Astrocyte of the cerebellum (primary cell): ENCODE data around the gene CCDC180.

ENCODE experiments used
- DNase-seq: peaks from one replicate; pipeline ENCODE4 v3.0.0-alpha.2; 2011; ENCODE audit warnings: low read depth
- H3K4me3 ChIP-seq: 2 replicates; pipeline ENCODE4 v1.5.1; 2011; ENCODE audit warnings: mild to moderate bottlenecking, low read depth, low read length, moderate library complexity
- in situ Hi-C: cut with HindIII; loops from 2 replicates; pipeline ENCODE4 v1.10.0; 2017; ENCODE audit warnings: low sequenced_read_pairs
- TF ChIP-seq, protein P1 (sequence below): IDR thresholded peaks from 2 replicates; pipeline ENCODE4 v1.5.1; 2012; ENCODE audit warnings: low read length, low read depth, moderate library complexity, mild to moderate bottlenecking; ENCODE audit errors: missing control alignments

Gene CCDC180

DNA sequence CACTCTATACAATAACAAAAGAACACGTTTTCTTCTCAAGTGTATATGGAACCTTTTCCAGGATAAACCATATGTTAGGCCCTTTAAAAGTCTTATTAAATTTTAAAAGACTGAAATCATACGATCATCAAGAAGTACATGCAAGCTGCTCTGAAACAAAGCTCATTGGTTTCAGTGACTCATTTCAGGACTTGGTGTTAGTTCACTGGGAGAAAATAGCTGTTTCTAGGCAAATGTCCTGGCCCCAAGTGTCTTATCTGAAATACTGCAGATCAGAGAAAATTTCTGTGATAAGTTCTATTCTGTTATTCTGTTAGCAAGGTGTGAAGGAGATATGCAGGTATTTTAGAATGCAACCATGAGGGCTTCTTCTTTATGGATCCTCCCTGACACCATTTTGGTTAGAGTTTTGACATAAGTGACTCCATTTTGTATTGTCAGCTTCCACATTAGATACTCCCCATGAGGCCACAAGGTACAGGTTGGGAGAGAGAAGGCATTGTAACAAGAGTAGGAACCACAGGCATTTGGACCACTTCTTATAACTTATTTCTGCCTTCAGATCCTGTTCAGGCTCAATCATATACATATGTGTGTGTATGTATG is 7.5 kb upstream of the CCDC180 start:
- in situ Hi-C loops: loop anchor here (5.0 kb wide), 1 partner anchor 67 kb away; no protein-coding TSS in a partner anchor
- TF ChIP-seq, protein P1, sequence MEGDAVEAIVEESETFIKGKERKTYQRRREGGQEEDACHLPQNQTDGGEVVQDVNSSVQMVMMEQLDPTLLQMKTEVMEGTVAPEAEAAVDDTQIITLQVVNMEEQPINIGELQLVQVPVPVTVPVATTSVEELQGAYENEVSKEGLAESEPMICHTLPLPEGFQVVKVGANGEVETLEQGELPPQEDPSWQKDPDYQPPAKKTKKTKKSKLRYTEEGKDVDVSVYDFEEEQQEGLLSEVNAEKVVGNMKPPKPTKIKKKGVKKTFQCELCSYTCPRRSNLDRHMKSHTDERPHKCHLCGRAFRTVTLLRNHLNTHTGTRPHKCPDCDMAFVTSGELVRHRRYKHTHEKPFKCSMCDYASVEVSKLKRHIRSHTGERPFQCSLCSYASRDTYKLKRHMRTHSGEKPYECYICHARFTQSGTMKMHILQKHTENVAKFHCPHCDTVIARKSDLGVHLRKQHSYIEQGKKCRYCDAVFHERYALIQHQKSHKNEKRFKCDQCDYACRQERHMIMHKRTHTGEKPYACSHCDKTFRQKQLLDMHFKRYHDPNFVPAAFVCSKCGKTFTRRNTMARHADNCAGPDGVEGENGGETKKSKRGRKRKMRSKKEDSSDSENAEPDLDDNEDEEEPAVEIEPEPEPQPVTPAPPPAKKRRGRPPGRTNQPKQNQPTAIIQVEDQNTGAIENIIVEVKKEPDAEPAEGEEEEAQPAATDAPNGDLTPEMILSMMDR: no peak
- DNase-seq: no peak
- H3K4me3 ChIP-seq: no peak overlapping the region

DNA sequence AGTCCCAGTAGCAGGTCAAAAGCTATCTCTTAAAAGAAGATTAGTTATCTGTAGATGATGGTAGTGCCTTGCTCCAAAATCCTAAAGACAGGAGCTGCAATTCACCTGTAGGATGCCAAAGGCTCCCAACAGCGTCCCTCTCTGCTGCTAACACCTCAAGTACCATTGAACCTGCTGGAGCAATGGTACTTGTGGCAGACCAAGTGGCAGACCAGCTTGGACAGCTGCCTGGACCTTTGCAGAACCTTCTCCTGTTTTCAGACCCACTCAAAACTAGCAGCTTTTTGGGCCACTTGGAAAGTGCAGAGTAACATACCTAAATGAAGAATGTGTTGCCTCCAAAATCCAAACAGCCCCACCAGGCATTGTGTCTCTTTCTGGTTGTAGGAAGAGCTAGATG is 6.9 kb upstream of the CCDC180 start:
- TF ChIP-seq, protein P1: no peak

GRCh38 chr9:97301974-97302373 is 5.5 kb upstream of the CCDC180 start:
- TF ChIP-seq, protein P1: no peak
- no peak overlapping the region for H3K4me3 ChIP-seq
- DNase-seq: no peak
- in situ Hi-C loops: no loop called here

More for the DNA sequence above, 6.9 kb upstream of the CCDC180 start:
- DNase-seq: no peak
- no peak overlapping the region for H3K4me3 ChIP-seq
- in situ Hi-C loops: no loop called here

DNA sequence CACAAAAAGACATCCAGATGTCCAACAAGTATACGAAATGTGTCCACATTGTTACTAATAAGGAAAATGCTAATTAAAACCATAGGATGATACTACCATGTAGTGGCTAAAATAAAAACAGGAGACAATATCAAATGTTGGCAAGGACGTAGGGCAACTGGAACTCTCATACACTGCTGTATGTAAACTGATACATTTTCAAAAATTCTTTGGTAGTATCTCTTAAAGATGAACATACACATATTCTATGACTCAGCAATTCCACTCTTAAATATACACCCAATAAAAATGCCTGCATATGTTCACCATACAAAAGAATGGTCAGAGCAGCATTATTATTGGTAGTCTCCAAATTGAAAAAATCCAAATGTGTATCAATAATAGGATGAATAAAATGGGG is 2.9 kb upstream of the CCDC180 start:
- DNase-seq: no peak
- H3K4me3 ChIP-seq: no peak overlapping the region
- TF ChIP-seq, protein P1: no peak
- in situ Hi-C loops: no loop called here

- in situ Hi-C loops: no loop called here
- no peak for DNase-seq
- TF ChIP-seq, protein P1: no peak
Measured at GRCh38 chr9:97305501-97306298, 1.8 kb upstream of the CCDC180 start.

GRCh38 chr9:97307091-97307490 is 368 bp upstream of the CCDC180 start:
- in situ Hi-C loops: no loop called here
- TF ChIP-seq, protein P1: peak; percentile 43
- peak; percentile 49 for DNase-seq
- peak overlapping the region; percentile 29 for H3K4me3 ChIP-seq

More at GRCh38 chr9:97305501-97306298, 1.8 kb upstream of the CCDC180 start:
- H3K4me3 ChIP-seq: no peak overlapping the region
